Muscle of back (tissue), 11 donors: ENCODE measurements around the gene LINGO3. TPM values are rescaled to one million over a fixed set of nuclear protein-coding genes. Genes with fewer than 3 reads are reported as not detected.

ENCODE experiments used
- DNase-seq, 3 donors: peaks; one replicate each; pipeline versions ENCODE4 v3.0.0 to v3.0.0-alpha.2; 2013
- polyA plus RNA-seq, 10 donors: library from polyadenylated mRNA; unstranded; fragments of 120-200 nt; gene quantifications; one replicate each; pipeline ENCODE4 v1.2.1, GENCODE V29; 2013; ENCODE audit not compliant: insufficient read length in 10 of 10

The LINGO3 gene
- polyA plus RNA-seq, 10 donors = 0.05 to 0.27 (median 0.09) TPM; not detected in 6

- no peak for DNase-seq
Measured at GRCh38 chr19:2306281-2306806, 1.6 kb downstream of the LINGO3 start.

- DNase-seq = no peak
Measured at GRCh38 chr19:2305452-2306280, 2.3 kb downstream of the LINGO3 start.

- no peak for DNase-seq
Measured at GRCh38 chr19:2303211-2303798, 4.6 kb downstream of the LINGO3 start.

GRCh38 chr19:2302319-2303210, 5.4 kb downstream of the LINGO3 start:
- DNase-seq = peak; percentile 32 to 83 (median 69)

- no peak for DNase-seq
Measured at GRCh38 chr19:2300533-2300932, 7.4 kb downstream of the LINGO3 start.

- DNase-seq = no peak
Measured at GRCh38 chr19:2296141-2296540, 11.8 kb downstream of the LINGO3 start.

- DNase-seq = peak in 1 of 3 donors; percentile 45
Measured at GRCh38 chr19:2294687-2295335, 13.1 kb downstream of the LINGO3 start.

GRCh38 chr19:2291185-2291751, 16.7 kb downstream of the LINGO3 start:
- peak in 1 of 3 donors; percentile 56 for DNase-seq

GRCh38 chr19:2290441-2291184, 17.3 kb downstream of the LINGO3 start:
- DNase-seq = no peak

- DNase-seq = peak in 1 of 3 donors; percentile 53
Measured at GRCh38 chr19:2289714-2290435, 18.1 kb downstream of the LINGO3 start.

- no peak for DNase-seq
Measured at GRCh38 chr19:2288818-2289713, 18.9 kb downstream of the LINGO3 start.

GRCh38 chr19:2288338-2288817, 19.6 kb downstream of the LINGO3 start:
- DNase-seq = no peak

GRCh38 chr19:2287585-2288337, 20.2 kb downstream of the LINGO3 start:
- no peak for DNase-seq

GRCh38 chr19:2286402-2287140, 21.4 kb downstream of the LINGO3 start:
- no peak for DNase-seq

GRCh38 chr19:2283835-2284507, 24.0 kb downstream of the LINGO3 start:
- no peak for DNase-seq

GRCh38 chr19:2282862-2283237, 25.1 kb downstream of the LINGO3 start:
- no peak for DNase-seq
